Muscle of leg (tissue), 11 donors: ENCODE results near the gene TAF1B. TPM values are rescaled to one million over a fixed set of nuclear protein-coding genes. Genes with fewer than 3 reads are reported as not detected.
A peak's percentile ranks its signal among the peaks of the same experiment; 100 is the strongest.

Experiments
- DNase-seq: peaks from one replicate; pipeline ENCODE4 v3.0.0; 2013
- H3K27ac ChIP-seq: one replicate; pipeline ENCODE4 v1.5.1; 2013; ENCODE audit warnings: mild to moderate bottlenecking, low read length, control low read depth
- H3K27me3 ChIP-seq: one replicate; pipeline ENCODE4 v1.6.1; 2013; ENCODE audit warnings: low read length; ENCODE audit not compliant: control insufficient read depth, insufficient read depth
- H3K36me3 ChIP-seq: one replicate; pipeline ENCODE4 v1.6.1; 2013; ENCODE audit warnings: low read length; ENCODE audit not compliant: control insufficient read depth, insufficient read depth
- H3K4me1 ChIP-seq: one replicate; pipeline ENCODE4 v1.6.1; 2013; ENCODE audit warnings: low read length; ENCODE audit not compliant: control insufficient read depth, insufficient read depth
- H3K4me3 ChIP-seq: one replicate; pipeline ENCODE4 v1.5.1; 2013; ENCODE audit warnings: low read length, control low read depth
- H3K9me3 ChIP-seq: replicated peaks from 2 replicates; pipeline ENCODE4 v1.6.1; 2013; ENCODE audit warnings: low read depth, low read length; ENCODE audit not compliant: control insufficient read depth
- whole genome bisulfite sequencing: methylation state at CpG from one replicate; pipeline ENCODE4 v1.1.5; 2013; ENCODE audit warnings: missing lambda C conversion rate; ENCODE audit not compliant: insufficient coverage; 5-methylcytosine and 5-hydroxymethylcytosine counted together
- polyA plus RNA-seq, 8 donors: library from polyadenylated mRNA; unstranded; fragments of 120-200 nt; gene quantifications; one replicate each; pipeline versions ENCODE4 v1.2.1 to v1.2.3, GENCODE V29; 2013; ENCODE audit warnings: inconsistent platforms in 1 of 8, low replicate concordance in 1 of 8; ENCODE audit not compliant: insufficient read length in 8 of 8, insufficient read depth in 1 of 8
- total RNA-seq: library from RNA; stranded (reverse); fragments of 120-200 nt; gene quantifications from one replicate; pipeline ENCODE4 v1.2.4, GENCODE V29; 2013

The TAF1B gene
- total and polyA plus RNA-seq, 9 donors: 8.4 to 15.5 (median 11.3) TPM

DNA sequence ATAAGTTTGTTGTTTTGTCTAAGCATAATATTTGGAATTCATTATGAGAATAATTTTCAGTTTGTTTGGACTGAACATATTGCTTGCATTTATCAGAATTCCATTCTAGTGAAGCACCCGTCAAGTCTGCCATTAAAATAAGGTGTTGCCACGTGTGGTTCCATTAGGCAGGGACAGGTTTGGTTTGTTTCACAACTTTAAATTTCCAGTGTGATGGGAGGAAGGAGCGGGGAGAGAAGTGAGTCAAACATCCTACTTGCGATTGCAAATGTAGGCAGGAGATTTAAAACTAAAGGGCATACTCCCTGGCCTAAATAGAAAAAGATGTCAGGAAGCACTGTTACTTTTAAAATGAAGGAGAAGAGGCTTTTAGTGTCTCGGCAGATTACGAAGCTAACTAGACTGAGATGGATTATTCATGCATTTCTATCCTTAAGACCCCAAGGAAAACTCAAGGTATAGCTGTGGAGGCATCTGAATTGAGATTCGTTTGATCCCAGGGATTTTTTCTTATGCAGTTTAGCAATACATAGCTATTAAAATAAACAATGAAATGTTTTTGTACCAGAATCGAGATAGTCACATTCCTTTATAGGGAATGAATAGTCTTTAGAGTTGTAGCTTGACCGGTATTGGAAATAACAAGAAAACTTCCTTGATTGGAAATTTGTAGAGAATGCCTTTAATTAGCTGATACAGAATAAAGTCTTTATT lies 128.0 kb downstream of the TAF1B start:
- Histone ChIP-seq H3K9me3 (no peaks in the 10 kb centered on the region), H3K27me3 (no peaks in the 10 kb centered on the region), H3K36me3 (no peaks in the 10 kb centered on the region), H3K27ac (no peak overlapping the region), H3K4me1 (peaks cover 5% of the 10 kb centered on the region), H3K4me3 (no peak overlapping the region)
- WGBS: 56% methylated on average over 3 of the region's 9 CpGs
- no peak for DNase-seq

DNA sequence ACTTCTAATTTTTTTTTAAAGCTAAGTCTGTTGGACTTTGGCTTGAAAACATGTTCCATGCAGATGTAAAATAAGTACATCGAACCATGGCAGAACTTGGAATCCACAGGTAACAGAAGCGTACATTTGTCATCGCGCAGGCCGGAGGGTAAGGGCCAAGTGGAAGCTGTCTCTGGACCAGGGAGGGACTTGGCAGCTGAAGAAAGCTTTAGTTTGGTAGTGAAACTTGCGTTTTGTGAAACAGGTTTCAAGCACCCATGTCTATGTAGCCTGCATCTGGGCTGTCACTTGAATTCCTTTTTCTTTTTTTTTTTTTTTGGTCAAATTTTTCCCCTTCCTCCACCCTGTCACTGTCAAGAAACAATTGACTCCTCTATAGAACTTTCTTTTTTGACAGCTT lies 128.6 kb downstream of the TAF1B start:
- peaks cover 5% of the 10 kb centered on the region for H3K4me1 ChIP-seq
- H3K27ac ChIP-seq: no peak overlapping the region
- no peak for DNase-seq
- no peaks in the 10 kb centered on the region for H3K36me3 ChIP-seq
- no peaks in the 10 kb centered on the region for H3K27me3 ChIP-seq
- WGBS: 94% methylated on average over 5 of the region's 6 CpGs
- no peak overlapping the region for H3K4me3 ChIP-seq
- no peaks in the 10 kb centered on the region for H3K9me3 ChIP-seq

GRCh38 chr2:9972621-9973479 lies 129.6 kb downstream of the TAF1B start:
- WGBS: 80% methylated on average over 5 of the region's 13 CpGs
- H3K27ac ChIP-seq: no peak overlapping the region
- no peaks in the 10 kb centered on the region for H3K27me3 ChIP-seq

GRCh38 chr2:9973690-9974089 lies 130.4 kb downstream of the TAF1B start:
- WGBS: 60% methylated on average over 1 of the region's 6 CpGs
- Histone ChIP-seq H3K27me3 (no peaks in the 10 kb centered on the region), H3K27ac (no peak overlapping the region)

More at GRCh38 chr2:9972621-9973479, 129.6 kb downstream of the TAF1B start:
- DNase-seq: no peak
- H3K4me3 ChIP-seq: no peak overlapping the region
- H3K4me1 ChIP-seq: peaks cover 5% of the 10 kb centered on the region
- no peaks in the 10 kb centered on the region for H3K9me3 ChIP-seq
- no peaks in the 10 kb centered on the region for H3K36me3 ChIP-seq

GRCh38 chr2:9974343-9974742 lies 131.1 kb downstream of the TAF1B start:
- no CpG with 5 or more reads among the region's 4 CpGs for WGBS

More at GRCh38 chr2:9973690-9974089, 130.4 kb downstream of the TAF1B start:
- no peaks in the 10 kb centered on the region for H3K9me3 ChIP-seq
- H3K36me3 ChIP-seq: no peaks in the 10 kb centered on the region
- H3K4me3 ChIP-seq: no peak overlapping the region
- DNase-seq: no peak
- peaks cover 5% of the 10 kb centered on the region for H3K4me1 ChIP-seq

GRCh38 chr2:9975328-9975727 lies 132.1 kb downstream of the TAF1B start:
- 93% methylated on average over 3 of the region's 10 CpGs for WGBS
- DNase-seq: no peak
- Histone ChIP-seq H3K4me1 (peaks cover 3% of the 10 kb centered on the region), H3K27ac (no peak overlapping the region), H3K27me3 (no peaks in the 10 kb centered on the region), H3K9me3 (no peaks in the 10 kb centered on the region), H3K4me3 (no peak overlapping the region), H3K36me3 (no peaks in the 10 kb centered on the region)

More at GRCh38 chr2:9974343-9974742, 131.1 kb downstream of the TAF1B start:
- H3K27ac ChIP-seq: no peak overlapping the region
- no peak overlapping the region for H3K4me3 ChIP-seq
- no peaks in the 10 kb centered on the region for H3K27me3 ChIP-seq
- DNase-seq: no peak
- H3K9me3 ChIP-seq: no peaks in the 10 kb centered on the region
- H3K36me3 ChIP-seq: no peaks in the 10 kb centered on the region
- H3K4me1 ChIP-seq: peaks cover 5% of the 10 kb centered on the region

- Histone ChIP-seq H3K27ac (no peak overlapping the region), H3K9me3 (no peaks in the 10 kb centered on the region), H3K4me3 (no peak overlapping the region), H3K4me1 (peaks cover 2% of the 10 kb centered on the region), H3K36me3 (no peaks in the 10 kb centered on the region), H3K27me3 (no peaks in the 10 kb centered on the region)
- DNase-seq: peak; percentile 76
- 67% methylated on average over 8 of the region's 9 CpGs for WGBS
These were observed 132.7 kb downstream of the TAF1B start for GRCh38 chr2:9975805-9976447.

DNA sequence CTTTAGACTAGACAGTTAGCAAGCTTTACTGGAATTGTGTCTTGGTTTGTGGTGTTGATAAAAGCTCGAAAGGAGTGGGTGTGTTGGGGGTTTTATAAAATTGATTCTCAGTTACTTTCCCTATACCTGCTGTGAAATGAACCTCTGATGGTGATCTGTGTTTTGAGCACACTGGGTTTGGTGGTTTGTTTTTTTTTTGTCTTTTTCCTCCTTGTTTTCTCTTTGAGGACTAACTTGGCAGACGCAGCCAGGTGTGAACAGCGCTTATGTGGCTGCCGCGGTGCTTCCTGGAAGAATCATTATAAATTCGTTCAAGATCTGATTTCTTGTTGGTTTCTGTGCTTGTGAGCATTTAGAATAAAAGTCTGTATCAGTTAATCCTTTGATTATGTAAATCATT lies 136.7 kb downstream of the TAF1B start:
- WGBS: 28% methylated on average over 5 of the region's 6 CpGs
- H3K27ac ChIP-seq: no peak overlapping the region
- no peaks in the 10 kb centered on the region for H3K36me3 ChIP-seq
- peaks cover 11% of the 10 kb centered on the region for H3K4me1 ChIP-seq
- H3K4me3 ChIP-seq: no peak overlapping the region
- H3K27me3 ChIP-seq: no peaks in the 10 kb centered on the region
- DNase-seq: no peak
- no peaks in the 10 kb centered on the region for H3K9me3 ChIP-seq

GRCh38 chr2:9980520-9980919 lies 137.2 kb downstream of the TAF1B start:
- Histone ChIP-seq H3K27me3 (no peaks in the 10 kb centered on the region), H3K4me1 (peaks cover 11% of the 10 kb centered on the region), H3K36me3 (no peaks in the 10 kb centered on the region), H3K4me3 (no peak overlapping the region), H3K27ac (no peak overlapping the region), H3K9me3 (no peaks in the 10 kb centered on the region)
- WGBS: no CpG with 5 or more reads among the region's 2 CpGs
- DNase-seq: no peak

GRCh38 chr2:9981655-9982054 lies 138.4 kb downstream of the TAF1B start:
- peaks cover 11% of the 10 kb centered on the region for H3K4me1 ChIP-seq
- no peak overlapping the region for H3K27ac ChIP-seq
- H3K9me3 ChIP-seq: no peaks in the 10 kb centered on the region
- WGBS: no CpG with 5 or more reads among the region's 3 CpGs
- no peak for DNase-seq
- no peaks in the 10 kb centered on the region for H3K36me3 ChIP-seq
- no peak overlapping the region for H3K4me3 ChIP-seq
- H3K27me3 ChIP-seq: no peaks in the 10 kb centered on the region
